ENCODE measurements around the gene LDLRAD4.
A peak's percentile ranks its signal among the peaks of the same experiment; 100 is the strongest.

The LDLRAD4 gene

GRCh38 chr18:13214609-13215008 lies 4.0 kb upstream of the LDLRAD4 start:
- peaks cover 4% of the 10 kb centered on the region; the same call in 1 of the 2 replicates for H3K27me3 ChIP-seq (ENCODE audit: insufficient read depth, low read depth)
- no peak for TF ChIP-seq CTCF (conservative IDR thresholded peaks at IDR 0.05; ENCODE audit: low read depth, low read length)
- no peak overlapping the region for H2AFZ ChIP-seq (ENCODE audit: low read depth)
- no peak overlapping the region for H3K9ac ChIP-seq
- H3K4me3 ChIP-seq (IDR thresholded peaks at IDR 0.05; ENCODE audit: insufficient read depth, low read depth, low read length) = no peak overlapping the region
- H3K4me2 ChIP-seq = no peak overlapping the region
- H3K27ac ChIP-seq = no peak overlapping the region
- no peaks in the 10 kb centered on the region for H3K36me3 ChIP-seq (ENCODE audit: insufficient read depth)
- H3K4me1 ChIP-seq (ENCODE audit: low read depth, poor library complexity, severe bottlenecking) = no peaks in the 10 kb centered on the region
- H3K79me2 ChIP-seq (ENCODE audit: insufficient read depth, low read depth) = no peaks in the 10 kb centered on the region
- no peaks in the 10 kb centered on the region for H4K20me1 ChIP-seq (ENCODE audit: insufficient read depth)

- Histone ChIP-seq H3K9ac (no peak overlapping the region), H3K79me2 (ENCODE audit: insufficient read depth, low read depth) (no peaks in the 10 kb centered on the region), H3K27ac (no peak overlapping the region), H3K4me3 (IDR thresholded peaks at IDR 0.05; ENCODE audit: insufficient read depth, low read depth, low read length) (no peak overlapping the region), H3K4me1 (ENCODE audit: low read depth, poor library complexity, severe bottlenecking) (no peaks in the 10 kb centered on the region), H2AFZ (ENCODE audit: low read depth) (no peak overlapping the region), H3K27me3 (ENCODE audit: insufficient read depth, low read depth) (peaks cover 4% of the 10 kb centered on the region; the same call in 1 of the 2 replicates), H4K20me1 (ENCODE audit: insufficient read depth) (no peaks in the 10 kb centered on the region), H3K4me2 (no peak overlapping the region), H3K36me3 (ENCODE audit: insufficient read depth) (no peaks in the 10 kb centered on the region)
- TF ChIP-seq CTCF (conservative IDR thresholded peaks at IDR 0.05; ENCODE audit: low read depth, low read length) = peak; percentile 43
These were observed 2.4 kb upstream of the LDLRAD4 start for GRCh38 chr18:13216092-13216582.

GRCh38 chr18:13216711-13217465 lies 1.7 kb upstream of the LDLRAD4 start:
- Histone ChIP-seq H4K20me1 (ENCODE audit: insufficient read depth) (no peaks in the 10 kb centered on the region), H3K36me3 (ENCODE audit: insufficient read depth) (no peaks in the 10 kb centered on the region), H3K27ac (no peak overlapping the region), H3K79me2 (ENCODE audit: insufficient read depth, low read depth) (no peaks in the 10 kb centered on the region), H2AFZ (ENCODE audit: low read depth) (peak overlapping the region; percentile 67; the same call in 1 of the 2 replicates), H3K4me2 (peak overlapping the region; percentile 36; the same call in 1 of the 2 replicates), H3K27me3 (ENCODE audit: insufficient read depth, low read depth) (peaks cover 4% of the 10 kb centered on the region; the same call in 1 of the 2 replicates), H3K9ac (no peak overlapping the region; the same call in 1 of the 2 replicates), H3K4me1 (ENCODE audit: low read depth, poor library complexity, severe bottlenecking) (no peaks in the 10 kb centered on the region), H3K4me3 (IDR thresholded peaks at IDR 0.05; ENCODE audit: insufficient read depth, low read depth, low read length) (no peak overlapping the region)
- TF ChIP-seq CTCF (conservative IDR thresholded peaks at IDR 0.05; ENCODE audit: low read depth, low read length) = no peak

GRCh38 chr18:13217466-13217961 lies 1.0 kb upstream of the LDLRAD4 start:
- no peak overlapping the region for H3K4me3 ChIP-seq (IDR thresholded peaks at IDR 0.05; ENCODE audit: insufficient read depth, low read depth, low read length)
- peak overlapping the region; percentile 25; the same call in 1 of the 2 replicates for H3K4me2 ChIP-seq
- H3K27me3 ChIP-seq (ENCODE audit: insufficient read depth, low read depth) = peaks cover 4% of the 10 kb centered on the region; the same call in 1 of the 2 replicates

More at GRCh38 chr18:13217466-13217961, 1.0 kb upstream of the LDLRAD4 start:
- Histone ChIP-seq H2AFZ (ENCODE audit: low read depth) (peak overlapping the region; percentile 67; the same call in 1 of the 2 replicates), H3K79me2 (ENCODE audit: insufficient read depth, low read depth) (no peaks in the 10 kb centered on the region), H3K4me1 (ENCODE audit: low read depth, poor library complexity, severe bottlenecking) (no peaks in the 10 kb centered on the region), H4K20me1 (ENCODE audit: insufficient read depth) (no peaks in the 10 kb centered on the region), H3K36me3 (ENCODE audit: insufficient read depth) (no peaks in the 10 kb centered on the region), H3K27ac (no peak overlapping the region), H3K9ac (no peak overlapping the region; the same call in 1 of the 2 replicates)
- no peak for TF ChIP-seq CTCF (conservative IDR thresholded peaks at IDR 0.05; ENCODE audit: low read depth, low read length)
